WERI-Rb-1 (cell line): ENCODE results near the gene ARHGAP26.

Experiments used
- DNase-seq: peaks from one replicate; pipeline ENCODE4 v3.0.0-alpha.2; 2020
- H3K27ac ChIP-seq: fragments of 250-450 bp; sonication (Bioruptor Pico); 2 replicates; pipeline ENCODE4 v1.5.1; 2020; ENCODE audit warnings: mild to moderate bottlenecking, moderate library complexity
- H3K27me3 ChIP-seq: fragments of 250-450 bp; sonication (Bioruptor Pico); 2 replicates; pipeline ENCODE4 v1.5.1; 2021; ENCODE audit warnings: mild to moderate bottlenecking, low read depth, moderate library complexity; ENCODE audit not compliant: insufficient read depth, severe bottlenecking
- H3K36me3 ChIP-seq: fragments of 250-450 bp; sonication (Bioruptor Pico); 2 replicates; pipeline ENCODE4 v1.5.1; 2020; ENCODE audit warnings: mild to moderate bottlenecking, moderate library complexity
- H3K4me3 ChIP-seq: 2 replicates; pipeline ENCODE4 v1.5.1; 2011; ENCODE audit warnings: low read depth, mild to moderate bottlenecking, control low read depth, low read length
- H3K9me3 ChIP-seq: fragments of 250-450 bp; sonication (Bioruptor Pico); 2 replicates; pipeline ENCODE4 v1.5.1; 2021; ENCODE audit warnings: mild to moderate bottlenecking, moderate library complexity; ENCODE audit not compliant: severe bottlenecking
- TF ChIP-seq, protein P1 (sequence below): IDR thresholded peaks from 2 replicates; pipeline ENCODE4 v1.5.1; 2011; ENCODE audit warnings: low read depth, mild to moderate bottlenecking, control low read depth, inconsistent platforms, low read length

ARHGAP26 gene

GRCh38 chr5:143041461-143041860, 271.3 kb downstream of the ARHGAP26 start:
- TF ChIP-seq, protein P1, sequence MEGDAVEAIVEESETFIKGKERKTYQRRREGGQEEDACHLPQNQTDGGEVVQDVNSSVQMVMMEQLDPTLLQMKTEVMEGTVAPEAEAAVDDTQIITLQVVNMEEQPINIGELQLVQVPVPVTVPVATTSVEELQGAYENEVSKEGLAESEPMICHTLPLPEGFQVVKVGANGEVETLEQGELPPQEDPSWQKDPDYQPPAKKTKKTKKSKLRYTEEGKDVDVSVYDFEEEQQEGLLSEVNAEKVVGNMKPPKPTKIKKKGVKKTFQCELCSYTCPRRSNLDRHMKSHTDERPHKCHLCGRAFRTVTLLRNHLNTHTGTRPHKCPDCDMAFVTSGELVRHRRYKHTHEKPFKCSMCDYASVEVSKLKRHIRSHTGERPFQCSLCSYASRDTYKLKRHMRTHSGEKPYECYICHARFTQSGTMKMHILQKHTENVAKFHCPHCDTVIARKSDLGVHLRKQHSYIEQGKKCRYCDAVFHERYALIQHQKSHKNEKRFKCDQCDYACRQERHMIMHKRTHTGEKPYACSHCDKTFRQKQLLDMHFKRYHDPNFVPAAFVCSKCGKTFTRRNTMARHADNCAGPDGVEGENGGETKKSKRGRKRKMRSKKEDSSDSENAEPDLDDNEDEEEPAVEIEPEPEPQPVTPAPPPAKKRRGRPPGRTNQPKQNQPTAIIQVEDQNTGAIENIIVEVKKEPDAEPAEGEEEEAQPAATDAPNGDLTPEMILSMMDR: no peak
- H3K36me3 ChIP-seq: no peaks in the 10 kb centered on the region
- peak; percentile 45 for DNase-seq
- H3K27ac ChIP-seq: peak overlapping the region; percentile 4; the same call in 1 of the 2 replicates
- H3K4me3 ChIP-seq: no peak overlapping the region
- H3K27me3 ChIP-seq: no peaks in the 10 kb centered on the region
- no peaks in the 10 kb centered on the region for H3K9me3 ChIP-seq

DNA sequence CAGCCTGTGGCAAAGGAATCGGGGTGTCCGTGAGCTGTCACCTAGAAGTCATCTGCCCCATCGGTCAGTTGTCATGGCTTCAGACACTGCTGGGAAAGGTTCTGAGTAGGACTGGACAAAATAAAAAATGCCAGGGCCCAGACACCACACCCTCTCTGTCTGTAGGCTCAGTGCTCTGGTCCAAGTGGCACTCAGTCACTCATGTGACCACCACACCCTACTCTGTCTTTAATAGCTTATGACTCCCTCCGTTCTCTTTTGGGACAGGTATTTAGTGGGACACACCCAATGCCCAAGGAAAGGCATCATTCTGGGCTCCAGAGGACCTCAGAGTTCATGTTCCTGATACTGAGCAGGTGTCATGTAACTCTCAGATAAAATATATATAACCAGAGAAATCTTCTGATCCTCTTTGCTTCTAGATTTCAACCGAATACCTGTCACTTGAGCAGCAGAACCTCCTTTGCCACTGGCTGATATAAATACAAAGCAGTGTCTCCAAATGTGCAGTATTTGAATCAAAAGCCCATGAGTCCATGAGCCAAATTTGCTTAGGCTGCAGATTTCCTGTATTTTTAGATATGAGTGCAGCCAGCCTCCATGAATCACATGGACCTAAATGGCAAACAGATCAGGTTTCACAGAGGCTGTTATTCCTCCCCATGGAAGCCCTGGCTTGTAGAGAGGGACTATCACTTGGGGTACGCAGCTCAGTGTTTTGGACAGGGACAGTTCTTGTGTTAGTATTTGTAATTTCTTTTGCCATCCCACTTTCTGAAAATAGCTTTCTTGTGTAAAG, 272.0 kb downstream of the ARHGAP26 start:
- no peak for DNase-seq
- Histone ChIP-seq H3K36me3 (no peaks in the 10 kb centered on the region), H3K27ac (peak overlapping the region; percentile 4; the same call in 1 of the 2 replicates), H3K4me3 (no peak overlapping the region), H3K27me3 (no peaks in the 10 kb centered on the region), H3K9me3 (no peaks in the 10 kb centered on the region)
- TF ChIP-seq, protein P1: no peak

DNA sequence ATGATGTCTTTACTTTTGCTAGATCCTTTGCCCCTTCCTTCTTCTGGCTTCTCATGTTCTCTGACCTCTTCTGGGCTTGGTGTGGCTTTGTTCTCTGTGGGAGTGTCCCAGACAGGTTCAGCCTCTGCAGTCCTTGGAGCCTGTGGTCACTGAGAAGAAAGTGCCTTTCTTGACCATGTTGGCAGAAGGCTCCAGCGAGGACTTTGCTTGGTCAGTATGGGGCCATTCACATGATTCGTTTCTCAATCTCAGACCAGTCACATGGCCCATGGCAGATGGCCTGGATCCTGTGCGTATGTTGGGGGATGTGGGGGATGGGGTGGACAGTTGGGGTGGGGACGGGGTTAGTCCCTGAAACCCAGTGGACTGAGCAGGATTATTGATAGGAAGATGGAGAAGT, 274.1 kb downstream of the ARHGAP26 start:
- peak; percentile 28 for DNase-seq
- no peaks in the 10 kb centered on the region for H3K9me3 ChIP-seq
- no peaks in the 10 kb centered on the region for H3K36me3 ChIP-seq
- H3K4me3 ChIP-seq: no peak overlapping the region
- H3K27me3 ChIP-seq: no peaks in the 10 kb centered on the region
- TF ChIP-seq, protein P1: no peak
- no peak overlapping the region for H3K27ac ChIP-seq

DNA sequence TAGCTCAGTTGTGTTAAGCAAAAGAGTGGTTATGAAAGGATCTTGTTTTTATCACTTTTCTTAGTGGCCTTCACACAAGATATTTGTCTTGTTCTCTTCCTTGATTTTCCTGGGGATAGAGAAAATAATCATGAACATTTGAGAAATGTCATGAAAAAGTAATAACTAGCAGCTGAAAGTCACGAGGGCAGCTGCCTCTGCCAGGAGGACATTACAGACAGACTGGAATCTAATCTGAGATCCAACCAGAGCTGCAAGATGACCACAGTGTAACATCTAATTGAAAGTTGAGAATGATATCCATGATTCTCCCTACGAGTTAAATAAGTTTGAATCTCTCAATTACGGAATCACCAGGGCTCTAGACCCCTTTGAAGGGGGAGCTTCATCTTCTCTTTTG, 274.9 kb downstream of the ARHGAP26 start:
- no peaks in the 10 kb centered on the region for H3K27me3 ChIP-seq
- no peaks in the 10 kb centered on the region for H3K36me3 ChIP-seq
- TF ChIP-seq, protein P1: no peak
- H3K27ac ChIP-seq: no peak overlapping the region
- DNase-seq: no peak
- H3K4me3 ChIP-seq: no peak overlapping the region
- H3K9me3 ChIP-seq: no peaks in the 10 kb centered on the region

GRCh38 chr5:143046314-143046713, 276.1 kb downstream of the ARHGAP26 start:
- Histone ChIP-seq H3K9me3 (no peaks in the 10 kb centered on the region), H3K36me3 (no peaks in the 10 kb centered on the region), H3K27ac (no peak overlapping the region), H3K27me3 (no peaks in the 10 kb centered on the region), H3K4me3 (no peak overlapping the region)
- DNase-seq: no peak
- TF ChIP-seq, protein P1: no peak

DNA sequence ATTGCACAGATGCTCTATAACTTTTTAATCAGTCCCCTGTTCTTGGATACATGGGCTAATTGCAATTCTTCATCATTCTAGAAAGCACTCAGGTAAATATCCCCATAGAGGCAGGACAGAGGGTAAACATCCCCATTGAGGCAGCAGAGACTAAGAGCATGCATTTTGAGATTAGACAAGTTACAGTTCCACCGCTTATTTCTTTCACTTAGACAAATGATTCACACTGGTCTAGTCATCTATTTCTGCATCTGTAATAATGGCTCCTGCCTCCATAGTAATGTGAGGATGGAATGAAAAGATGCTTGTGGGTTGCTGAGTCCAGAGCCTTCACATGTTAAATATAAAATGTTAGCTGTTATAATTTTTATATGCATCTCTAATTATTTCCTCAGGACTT, 276.9 kb downstream of the ARHGAP26 start:
- Histone ChIP-seq H3K4me3 (no peak overlapping the region), H3K27ac (no peak overlapping the region), H3K9me3 (no peaks in the 10 kb centered on the region), H3K27me3 (no peaks in the 10 kb centered on the region), H3K36me3 (no peaks in the 10 kb centered on the region)
- no peak for DNase-seq
- TF ChIP-seq, protein P1: no peak
